IMR-90 (cell line): ENCODE data around the gene ERBB4. TPM values are rescaled to one million over a fixed set of nuclear protein-coding genes. Genes with fewer than 3 reads are reported as not detected.

Experiments used
- ATAC-seq: fragments of 200-7000 bp; cut with Tn5 transposase; 2 replicates; pipeline ENCODE4 v1.9.1; 2020; ENCODE audit warnings: low read depth, mild to moderate bottlenecking, moderate library complexity
- BruUV-seq: library from RNA; stranded (reverse); fragments of 400-500 nt; replicated peaks from 2 replicates; lab custom pipeline; 2021; lab: Mats Ljungman, UMichigan
- CTCF ChIA-PET: fragments of 300-600 bp; formaldehyde crosslinking; extraction: SDS; loops from one replicate; lab custom pipeline; 2021; ENCODE audit warnings: antibody characterized with exemption; lab: Yijun Ruan, JAX
- POLR2A ChIA-PET: fragments of 300-600 bp; sonication (Branson Sonifier 250); formaldehyde crosslinking; loops from one replicate; lab custom pipeline; 2022; ENCODE audit warnings: antibody characterized with exemption; ENCODE audit not compliant: unreplicated experiment; lab: Charles Lee
- DNase-seq: peaks from one replicate; pipeline ENCODE4 v3.0.0; 2013
- H2AFZ ChIP-seq: replicated peaks from 2 replicates; pipeline ENCODE3; 2013; ENCODE audit warnings: low read length, mild to moderate bottlenecking; ENCODE audit not compliant: poor library complexity
- H2AK5ac ChIP-seq: 2 replicates; pipeline ENCODE4 v1.6.1; 2013; ENCODE audit warnings: low read depth, low read length, inconsistent platforms
- H2AK9ac ChIP-seq: replicated peaks from 2 replicates; pipeline ENCODE3; 2013; ENCODE audit warnings: mild to moderate bottlenecking, low read depth, low read length, moderate library complexity; ENCODE audit not compliant: poor library complexity
- H2BK120ac ChIP-seq: 2 replicates; pipeline ENCODE4 v1.6.1; 2013; ENCODE audit warnings: low read depth, low read length, inconsistent platforms
- H2BK15ac ChIP-seq: 3 replicates; pipeline ENCODE4 v1.6.1; 2013; ENCODE audit warnings: low read depth, low read length, inconsistent platforms
- H2BK20ac ChIP-seq: 2 replicates; pipeline ENCODE4 v1.6.1; 2013; ENCODE audit warnings: low read depth, mild to moderate bottlenecking, inconsistent platforms, low read length, moderate library complexity
- H2BK5ac ChIP-seq: 2 replicates; pipeline ENCODE4 v1.6.1; 2013; ENCODE audit warnings: mild to moderate bottlenecking, low read depth, low read length, inconsistent platforms; ENCODE audit not compliant: poor library complexity, severe bottlenecking
- H3K14ac ChIP-seq: replicated peaks from 2 replicates; pipeline ENCODE4 v1.6.1; 2013; ENCODE audit warnings: low read depth, low read length, inconsistent platforms
- H3K18ac ChIP-seq: 2 replicates; pipeline ENCODE4 v1.6.1; 2013; ENCODE audit warnings: low read depth, low read length, control low read depth
- H3K23ac ChIP-seq: 2 replicates; pipeline ENCODE4 v1.6.1; 2013; ENCODE audit warnings: low read depth, low read length, inconsistent platforms
- H3K27ac ChIP-seq: 2 replicates; pipeline ENCODE4 v1.5.1; 2013; ENCODE audit warnings: mild to moderate bottlenecking, control low read depth, low read length; ENCODE audit not compliant: insufficient read depth
- H3K27me3 ChIP-seq: 2 replicates; pipeline ENCODE4 v1.6.1; 2013; ENCODE audit warnings: low read length; ENCODE audit not compliant: control insufficient read depth, insufficient read depth
- H3K36me3 ChIP-seq: 2 replicates; pipeline ENCODE4 v1.6.1; 2013; ENCODE audit warnings: low read length, mixed read lengths; ENCODE audit not compliant: control insufficient read depth, insufficient read depth
- H3K4ac ChIP-seq: 2 replicates; pipeline ENCODE4 v1.6.1; 2013; ENCODE audit warnings: low read depth, low read length, inconsistent platforms
- H3K4me1 ChIP-seq: 2 replicates; pipeline ENCODE4 v1.6.1; 2013; ENCODE audit warnings: low read length, mixed read lengths; ENCODE audit not compliant: control insufficient read depth, insufficient read depth
- H3K4me2 ChIP-seq: 2 replicates; pipeline ENCODE4 v1.6.1; 2013; ENCODE audit warnings: low read depth, mild to moderate bottlenecking, control low read depth, low read length, moderate library complexity
- H3K4me3 ChIP-seq: 2 replicates; pipeline ENCODE4 v1.5.1; 2013; ENCODE audit warnings: low read depth, mild to moderate bottlenecking, control low read depth, low read length, moderate library complexity; ENCODE audit not compliant: insufficient read depth
- H3K56ac ChIP-seq: 2 replicates; pipeline ENCODE4 v1.6.1; 2013; ENCODE audit warnings: low read length, inconsistent platforms; ENCODE audit not compliant: insufficient read depth; ENCODE audit errors: extremely low read depth
- H3K79me1 ChIP-seq, 2 experiments: 2 replicates each; pipeline ENCODE4 v1.6.1; 2013; ENCODE audit warnings: low read length in 2 of 2, inconsistent platforms in 1 of 2, low read depth in 1 of 2
- H3K9ac ChIP-seq: 2 replicates; pipeline ENCODE4 v1.6.1; 2013; ENCODE audit warnings: low read depth, low read length, control low read depth
- H3K9me1 ChIP-seq: 2 replicates; pipeline ENCODE4 v1.6.1; 2013; ENCODE audit warnings: low read length, inconsistent platforms; ENCODE audit not compliant: insufficient read depth
- H3K9me3 ChIP-seq: 2 replicates; pipeline ENCODE4 v1.6.1; 2013; ENCODE audit warnings: low read length; ENCODE audit not compliant: control insufficient read depth, insufficient read depth
- H4K20me1 ChIP-seq: 2 replicates; pipeline ENCODE4 v1.6.1; 2013; ENCODE audit warnings: low read length, inconsistent platforms; ENCODE audit not compliant: insufficient read depth
- H4K5ac ChIP-seq: 2 replicates; pipeline ENCODE4 v1.6.1; 2013; ENCODE audit warnings: mild to moderate bottlenecking, low read depth, low read length, control low read depth
- H4K8ac ChIP-seq, 2 experiments: 2 replicates each; pipeline ENCODE4 v1.6.1; 2013; ENCODE audit warnings: low read depth in 2 of 2, low read length in 2 of 2, control low read depth in 1 of 2, inconsistent platforms in 1 of 2
- H4K91ac ChIP-seq: 2 replicates; pipeline ENCODE4 v1.6.1; 2013; ENCODE audit warnings: low read depth, low read length, inconsistent platforms; ENCODE audit not compliant: insufficient read depth
- ELK1 ChIP-seq: fragments of 150-350 bp; IDR thresholded peaks from 2 replicates; pipeline ENCODE4 v1.6.1; 2016; ENCODE audit warnings: low read depth, mild to moderate bottlenecking, low read length, moderate library complexity, borderline replicate concordance
- FOS ChIP-seq: fragments of 150-350 bp; IDR thresholded peaks from 2 replicates; pipeline ENCODE4 v1.6.1; 2016; ENCODE audit warnings: low read depth, low read length
- NFE2L2 ChIP-seq: fragments of 150-350 bp; IDR thresholded peaks from 2 replicates; pipeline ENCODE4 v1.6.1; 2016; ENCODE audit warnings: low read depth, mild to moderate bottlenecking, low read length
- RCOR1 ChIP-seq: IDR thresholded peaks from 2 replicates; pipeline ENCODE4 v1.6.1; 2012; ENCODE audit warnings: mild to moderate bottlenecking, low read length, improper control_type of control experiment; ENCODE audit not compliant: insufficient replicate concordance
- RFX5 ChIP-seq: IDR thresholded peaks from 2 replicates; pipeline ENCODE4 v1.8.0; 2012; ENCODE audit warnings: low read depth, mild to moderate bottlenecking, low read length, moderate library complexity
- USF2 ChIP-seq: fragments of 150-350 bp; IDR thresholded peaks from 2 replicates; pipeline ENCODE4 v1.6.1; 2017; ENCODE audit warnings: mild to moderate bottlenecking, antibody characterized with exemption, low read length, low read depth
- WGBS, 2 experiments: methylation state at CpG; one replicate each; pipeline versions ENCODE4 v1.1.5 to v1.1.7; 2013; ENCODE audit warnings: missing lambda C conversion rate in 2 of 2; ENCODE audit not compliant: insufficient read length in 1 of 2; ENCODE audit errors: extremely low coverage in 2 of 2; 5-methylcytosine and 5-hydroxymethylcytosine counted together
- dilution Hi-C: fragments of 300-500 bp; cut with HindIII; formaldehyde crosslinking; loops from one replicate; pipeline ENCODE4 v1.14.3; 2018; ENCODE audit warnings: low sequenced_read_pairs; ENCODE audit not compliant: unreplicated experiment
- in situ Hi-C: fragments of 300-500 bp; cut with MboI; formaldehyde crosslinking; loops from 3 replicates; pipeline ENCODE4 v1.14.3; 2019; ENCODE audit warnings: low sequenced_read_pairs, inconsistent platforms, mixed read lengths
- intact Hi-C: fragments of 100-400 bp; cut with micrococcal nuclease; formaldehyde crosslinking; loops from 2 replicates; pipeline ENCODE4 v1.10.0; 2022
- polyA plus RNA-seq, 3 experiments: library from polyadenylated mRNA; depleted of rRNA; stranded (reverse); fragments of >200 nt; gene quantifications; 2 replicates each; pipeline ENCODE4 v1.2.3, GENCODE V29; 2012; ENCODE audit warnings: low replicate concordance in 1 of 3
- total RNA-seq: library from RNA; depleted of rRNA; stranded (reverse); fragments of >200 nt; gene quantifications from 2 replicates; pipeline ENCODE4 v1.2.3, GENCODE V29; 2012

Gene ERBB4
- total and polyA plus RNA-seq, 2 of the 4 experiments (the other 2 are of a cell fraction) = not detected

- no peaks in the 10 kb centered on the region for H3K79me1 ChIP-seq
- DNase-seq (no peak), ATAC-seq (no peak)
- H3K4me2 ChIP-seq = no peak overlapping the region
- H3K9ac ChIP-seq = no peak overlapping the region
- TF ChIP-seq FOS (no peak), ELK1 (no peak), RCOR1 (no peak), NFE2L2 (no peak), RFX5 (no peak), USF2 (no peak)
- H2AK9ac ChIP-seq = no peak overlapping the region
- no peak overlapping the region for H3K14ac ChIP-seq
- no peak overlapping the region for H4K5ac ChIP-seq
- H3K9me3 ChIP-seq = peaks cover 10% of the 10 kb centered on the region
- no peak overlapping the region for H2BK20ac ChIP-seq
- no peak overlapping the region for H3K23ac ChIP-seq
- dilution Hi-C loops (no loop called here), intact Hi-C loops (no loop called here), in situ Hi-C loops (no loop called here)
- H2BK120ac ChIP-seq = no peak overlapping the region
- H2BK15ac ChIP-seq = no peak overlapping the region
- no CpG with 5 or more reads among the region's 4 CpGs for WGBS, 2 experiments
- H3K18ac ChIP-seq = no peak overlapping the region
- no peak overlapping the region for H4K91ac ChIP-seq
- no peaks in the 10 kb centered on the region for H4K20me1 ChIP-seq
- no TSS peak for BruUV-seq
- H2BK5ac ChIP-seq = no peak overlapping the region
- no peak overlapping the region for H4K8ac ChIP-seq
- H3K4ac ChIP-seq = no peak overlapping the region
- H2AFZ ChIP-seq = no peak overlapping the region
- H3K27me3 ChIP-seq = no peaks in the 10 kb centered on the region
- H2AK5ac ChIP-seq = no peak overlapping the region
- H3K56ac ChIP-seq = no peak overlapping the region
- H3K9me1 ChIP-seq = no peaks in the 10 kb centered on the region
- H3K36me3 ChIP-seq = no peaks in the 10 kb centered on the region
- H3K27ac ChIP-seq = no peak overlapping the region
- no peaks in the 10 kb centered on the region for H3K4me1 ChIP-seq
- CTCF ChIA-PET = no interaction called here
- no peak overlapping the region for H3K4me3 ChIP-seq
- POLR2A ChIA-PET = no interaction called here
Measured at GRCh38 chr2:211468217-211468616, 1070.4 kb downstream of the ERBB4 start.
